Upper lobe of left lung (tissue), 4 donors: Measurements from ENCODE around the gene MALRD1.

Source experiments
- POLR2A ChIP-seq, 4 donors: fragments of 450-650 bp; IDR thresholded peaks; one replicate each; pipeline ENCODE4 v1.5.1; 2016 to 2017; ENCODE audit warnings: antibody characterized with exemption in 4 of 4, mild to moderate bottlenecking in 2 of 4
- POLR2AphosphoS5 ChIP-seq, 2 donors: sonication (generic); formaldehyde crosslinking; IDR thresholded peaks; one replicate each; pipeline ENCODE4 v1.5.1; 2017; ENCODE audit warnings: antibody characterized with exemption in 2 of 2
- TF ChIP-seq, protein P1 (sequence below), 6 experiments: fragments of 450-650 bp in 4 of 6; fragments of 200-600 bp in 2 of 6; sonication (generic) in 2 of 6; IDR thresholded peaks; one replicate each; pipeline ENCODE4 v1.5.1; 2016 to 2019; ENCODE audit warnings: antibody characterized with exemption in 6 of 6

DNA sequence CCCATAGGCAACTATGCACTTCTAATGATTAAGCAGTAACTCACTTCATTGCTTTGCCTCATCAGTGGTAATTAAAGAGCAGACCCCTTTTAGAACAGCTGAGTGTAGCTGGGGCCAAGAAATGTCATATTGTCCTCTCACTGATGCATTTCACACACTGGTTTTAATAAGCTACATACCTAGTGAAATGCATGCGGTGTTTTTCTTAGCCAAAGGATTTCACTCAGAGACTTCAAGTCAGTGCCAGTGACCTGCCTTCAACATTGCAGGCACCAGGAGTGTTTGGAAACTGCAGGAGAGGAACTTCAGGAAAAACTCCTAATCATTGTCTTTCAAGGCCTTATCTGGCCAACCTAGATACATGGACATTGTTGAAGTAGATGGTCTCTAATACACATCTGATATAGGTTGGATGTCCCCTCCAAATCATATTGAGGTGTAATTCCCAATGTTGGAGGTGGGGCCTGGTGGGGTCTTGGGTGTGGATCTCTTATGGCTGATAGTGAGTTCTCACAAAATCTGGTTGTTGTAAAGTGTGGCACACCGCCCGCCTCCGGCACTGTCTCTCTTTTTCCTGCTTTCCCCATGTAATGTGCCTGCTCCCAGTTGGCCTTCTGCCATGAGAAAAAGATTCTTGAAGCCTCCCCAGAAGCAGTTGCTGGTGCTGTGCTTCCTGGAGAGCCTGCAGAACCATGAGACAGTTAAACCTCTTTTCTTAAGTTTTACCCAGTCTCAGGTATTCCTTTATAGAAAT lies 515.0 kb downstream of the MALRD1 start:
- TF ChIP-seq POLR2AphosphoS5 (IDR thresholded peaks at IDR 0.05), result no peak
- TF ChIP-seq, protein P1, sequence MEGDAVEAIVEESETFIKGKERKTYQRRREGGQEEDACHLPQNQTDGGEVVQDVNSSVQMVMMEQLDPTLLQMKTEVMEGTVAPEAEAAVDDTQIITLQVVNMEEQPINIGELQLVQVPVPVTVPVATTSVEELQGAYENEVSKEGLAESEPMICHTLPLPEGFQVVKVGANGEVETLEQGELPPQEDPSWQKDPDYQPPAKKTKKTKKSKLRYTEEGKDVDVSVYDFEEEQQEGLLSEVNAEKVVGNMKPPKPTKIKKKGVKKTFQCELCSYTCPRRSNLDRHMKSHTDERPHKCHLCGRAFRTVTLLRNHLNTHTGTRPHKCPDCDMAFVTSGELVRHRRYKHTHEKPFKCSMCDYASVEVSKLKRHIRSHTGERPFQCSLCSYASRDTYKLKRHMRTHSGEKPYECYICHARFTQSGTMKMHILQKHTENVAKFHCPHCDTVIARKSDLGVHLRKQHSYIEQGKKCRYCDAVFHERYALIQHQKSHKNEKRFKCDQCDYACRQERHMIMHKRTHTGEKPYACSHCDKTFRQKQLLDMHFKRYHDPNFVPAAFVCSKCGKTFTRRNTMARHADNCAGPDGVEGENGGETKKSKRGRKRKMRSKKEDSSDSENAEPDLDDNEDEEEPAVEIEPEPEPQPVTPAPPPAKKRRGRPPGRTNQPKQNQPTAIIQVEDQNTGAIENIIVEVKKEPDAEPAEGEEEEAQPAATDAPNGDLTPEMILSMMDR (IDR thresholded peaks at IDR 0.05), result no peak
- no peak for TF ChIP-seq POLR2A (IDR thresholded peaks at IDR 0.05)
